WTC11 (cell line): ENCODE results near the gene IFNAR1. TPM values are rescaled to one million over a fixed set of nuclear protein-coding genes. Genes with fewer than 3 reads are reported as not detected.

Experiments
- ATAC-seq: fragments of 200-7000 bp; cut with Tn5 transposase; 2 replicates; pipeline ENCODE4 v1.10.0; 2021; ENCODE audit warnings: mild to moderate bottlenecking, moderate library complexity
- CTCF ChIA-PET: fragments of 300-600 bp; sonication (Branson Sonifier 250); formaldehyde crosslinking; loops from one replicate; lab custom pipeline; 2021; ENCODE audit warnings: antibody characterized with exemption; lab: Charles Lee
- POLR2A ChIA-PET: fragments of 350-600 bp; sonication (Branson Sonifier 250); formaldehyde crosslinking; loops from one replicate; lab custom pipeline; 2021; ENCODE audit warnings: antibody characterized with exemption; lab: Charles Lee
- DNase-seq: peaks from one replicate; pipeline ENCODE4 v3.0.0; 2021; ENCODE audit warnings: low spot score
- H3K27ac Mint-ChIP-seq: 2 replicates; pipeline ENCODE4 v1.8.0; 2021; ENCODE audit warnings: mixed read lengths
- H3K27me3 Mint-ChIP-seq: 2 replicates; pipeline ENCODE4 v1.8.0; 2021; ENCODE audit warnings: low read depth, mild to moderate bottlenecking, moderate library complexity, mixed read lengths
- H3K36me3 Mint-ChIP-seq: 2 replicates; pipeline ENCODE4 v1.8.0; 2021; ENCODE audit warnings: mixed read lengths
- H3K4me1 Mint-ChIP-seq: 2 replicates; pipeline ENCODE4 v1.8.0; 2022; ENCODE audit warnings: mixed read lengths
- H3K4me3 Mint-ChIP-seq: 2 replicates; pipeline ENCODE4 v1.8.0; 2021; ENCODE audit warnings: mild to moderate bottlenecking, moderate library complexity, mixed read lengths
- H3K9me3 Mint-ChIP-seq: 2 replicates; pipeline ENCODE4 v1.8.0; 2021; ENCODE audit warnings: mixed read lengths
- CDX4 ChIP-seq: fragments of 250-450 bp; sonication (Bioruptor Pico); IDR thresholded peaks from 2 replicates; pipeline ENCODE4 v1.9.0; 2021; ENCODE audit warnings: moderate library complexity, mild to moderate bottlenecking, inconsistent platforms, borderline replicate concordance
- ELF4 ChIP-seq: sonication (generic); formaldehyde crosslinking; IDR thresholded peaks from 2 replicates; pipeline ENCODE4 v1.8.1; 2022; ENCODE audit warnings: low read depth, mild to moderate bottlenecking, moderate library complexity, missing genetic modification reagents
- ETV6 ChIP-seq: sonication (generic); formaldehyde crosslinking; IDR thresholded peaks from 2 replicates; pipeline ENCODE4 v1.8.1; 2022; ENCODE audit warnings: mild to moderate bottlenecking, missing genetic modification reagents
- FOXP1 ChIP-seq: sonication (generic); formaldehyde crosslinking; IDR thresholded peaks from 2 replicates; pipeline ENCODE4 v1.8.0; 2022; ENCODE audit warnings: missing genetic modification reagents, mild to moderate bottlenecking, moderate library complexity, borderline replicate concordance
- GABPB1 ChIP-seq: sonication (generic); formaldehyde crosslinking; IDR thresholded peaks from 2 replicates; pipeline ENCODE4 v1.8.1; 2023; ENCODE audit warnings: mild to moderate bottlenecking, missing genetic modification reagents
- HMGA2 ChIP-seq: fragments of 250-450 bp; sonication (Bioruptor Pico); IDR thresholded peaks from 2 replicates; pipeline ENCODE4 v1.4.0; 2021; ENCODE audit warnings: mild to moderate bottlenecking, moderate library complexity
- IRF2 ChIP-seq: sonication (generic); formaldehyde crosslinking; IDR thresholded peaks from 2 replicates; pipeline ENCODE4 v1.8.0; 2022; ENCODE audit warnings: low read depth, missing genetic modification reagents, borderline replicate concordance
- JAZF1 ChIP-seq: fragments of 250-450 bp; sonication (Bioruptor Pico); IDR thresholded peaks from 2 replicates; pipeline ENCODE4 v1.9.0; 2021; ENCODE audit warnings: moderate library complexity, mild to moderate bottlenecking, inconsistent platforms
- JUN ChIP-seq: sonication (generic); formaldehyde crosslinking; IDR thresholded peaks from 2 replicates; pipeline ENCODE4 v1.8.0; 2023; ENCODE audit warnings: mild to moderate bottlenecking, missing genetic modification reagents
- MXD4 ChIP-seq: fragments of 250-450 bp; sonication (Bioruptor Pico); IDR thresholded peaks from 2 replicates; pipeline ENCODE4 v1.8.0; 2021; ENCODE audit warnings: mild to moderate bottlenecking, moderate library complexity, borderline replicate concordance
- NR2C2 ChIP-seq: sonication (generic); formaldehyde crosslinking; IDR thresholded peaks from 2 replicates; pipeline ENCODE4 v1.8.0; 2022; ENCODE audit warnings: mild to moderate bottlenecking, missing genetic modification reagents
- PREB ChIP-seq: sonication (generic); formaldehyde crosslinking; IDR thresholded peaks from 2 replicates; pipeline ENCODE4 v1.8.1; 2022; ENCODE audit warnings: mild to moderate bottlenecking, missing genetic modification reagents, moderate library complexity, borderline replicate concordance
- SMAD4 ChIP-seq: sonication (generic); formaldehyde crosslinking; IDR thresholded peaks from 2 replicates; pipeline ENCODE4 v1.8.0; 2022; ENCODE audit warnings: mild to moderate bottlenecking, missing genetic modification reagents
- STAT6 ChIP-seq: sonication (generic); formaldehyde crosslinking; conservative IDR thresholded peaks from 2 replicates; pipeline ENCODE4 v1.8.1; 2023; ENCODE audit warnings: mild to moderate bottlenecking, low read depth, missing genetic modification reagents, moderate library complexity
- TEAD1 ChIP-seq: sonication (generic); formaldehyde crosslinking; IDR thresholded peaks from 2 replicates; pipeline ENCODE4 v1.8.0; 2022; ENCODE audit warnings: mild to moderate bottlenecking, missing genetic modification reagents
- TEAD4 ChIP-seq: sonication (generic); formaldehyde crosslinking; IDR thresholded peaks from 2 replicates; pipeline ENCODE4 v1.8.0; 2022; ENCODE audit warnings: mild to moderate bottlenecking, missing genetic modification reagents
- ZBTB21 ChIP-seq: sonication (generic); formaldehyde crosslinking; IDR thresholded peaks from 2 replicates; pipeline ENCODE4 v1.8.1; 2023; ENCODE audit warnings: mild to moderate bottlenecking, missing genetic modification reagents, borderline replicate concordance
- ZNF121 ChIP-seq: sonication (generic); formaldehyde crosslinking; IDR thresholded peaks from 2 replicates; pipeline ENCODE4 v1.8.0; 2023; ENCODE audit warnings: missing genetic modification reagents
- ZNF138 ChIP-seq: sonication (generic); formaldehyde crosslinking; conservative IDR thresholded peaks from 2 replicates; pipeline ENCODE4 v1.8.1; 2022; ENCODE audit warnings: mild to moderate bottlenecking, moderate library complexity, missing genetic modification reagents
- ZNF219 ChIP-seq: sonication (generic); formaldehyde crosslinking; IDR thresholded peaks from 2 replicates; pipeline ENCODE4 v1.8.0; 2023; ENCODE audit warnings: missing genetic modification reagents, mild to moderate bottlenecking, borderline replicate concordance
- ZNF263 ChIP-seq: sonication (generic); formaldehyde crosslinking; IDR thresholded peaks from 2 replicates; pipeline ENCODE4 v1.8.1; 2022; ENCODE audit warnings: low read depth, mild to moderate bottlenecking, moderate library complexity, missing genetic modification reagents
- ZNF423 ChIP-seq: fragments of 250-450 bp; sonication (Bioruptor Pico); IDR thresholded peaks from 2 replicates; pipeline ENCODE4 v2.1.2; 2022; ENCODE audit warnings: mild to moderate bottlenecking, moderate library complexity
- total RNA-seq: library from RNA; stranded (reverse); gene quantifications from 3 replicates; pipeline ENCODE4 v1.2.3, GENCODE V29; 2021
- TF ChIP-seq, protein P1 (sequence below): sonication (generic); formaldehyde crosslinking; IDR thresholded peaks from 2 replicates; pipeline ENCODE4 v1.8.1; 2023; ENCODE audit warnings: mild to moderate bottlenecking, missing genetic modification reagents, moderate library complexity
- TF ChIP-seq, protein P2 (sequence below): sonication (generic); formaldehyde crosslinking; IDR thresholded peaks from 2 replicates; pipeline ENCODE4 v1.8.0; 2022; ENCODE audit warnings: mild to moderate bottlenecking, missing genetic modification reagents
- TF ChIP-seq, protein P3 (sequence below): fragments of 250-450 bp; sonication (Bioruptor Pico); IDR thresholded peaks from 2 replicates; pipeline ENCODE4 v2.1.2; 2022; ENCODE audit warnings: mild to moderate bottlenecking, moderate library complexity
- TF ChIP-seq, protein P4 (sequence below): fragments of 200-600 bp; IDR thresholded peaks from 2 replicates; pipeline ENCODE4 v1.8.0; 2022; ENCODE audit warnings: antibody characterized with exemption
- TF ChIP-seq, protein P5 (sequence below): sonication (generic); formaldehyde crosslinking; IDR thresholded peaks from 2 replicates; pipeline ENCODE4 v1.8.1; 2022; ENCODE audit warnings: low read depth, missing genetic modification reagents, borderline replicate concordance

IFNAR1 gene
- total RNA-seq, 1 experiment from 2014 or later = 12.2 TPM

DNA sequence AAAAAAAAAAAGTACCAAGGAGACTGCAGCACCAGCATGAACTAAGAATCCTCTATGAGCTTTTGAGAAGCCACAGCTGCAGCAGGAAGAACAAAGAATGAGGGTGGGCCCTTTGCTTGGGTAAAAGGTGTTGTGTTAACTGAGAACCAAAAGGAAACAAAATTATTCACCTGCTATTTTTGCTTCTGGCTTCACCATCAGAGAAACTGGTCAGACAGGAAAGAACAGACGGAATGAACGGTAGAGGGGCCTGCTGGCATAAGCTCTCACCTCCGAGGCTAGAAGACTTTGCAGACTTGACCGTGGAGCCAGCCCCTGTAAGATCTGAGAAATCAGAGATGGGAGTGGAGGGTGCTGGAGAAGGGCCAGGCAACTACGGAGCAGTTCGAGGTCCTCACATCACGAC is 31.0 kb upstream of the IFNAR1 start:
- Mint-ChIP-seq H3K9me3 (no peaks in the 10 kb centered on the region), H3K4me1 (no peaks in the 10 kb centered on the region; the same call in 1 of the 2 replicates), H3K27ac (no peak overlapping the region; the same call in 1 of the 2 replicates), H3K27me3 (no peaks in the 10 kb centered on the region), H3K4me3 (no peak overlapping the region), H3K36me3 (no peaks in the 10 kb centered on the region)
- ATAC-seq (no peak), DNase-seq (no peak)
- POLR2A ChIA-PET = no interaction called here
- CTCF ChIA-PET = no interaction called here
- TF ChIP-seq ZBTB21 (no peak), JAZF1 (CRISPR knock-in tag) (no peak), JUN (CRISPR knock-in tag) (no peak), FOXP1 (CRISPR knock-in tag) (no peak), TEAD1 (CRISPR knock-in tag) (no peak), SMAD4 (no peak), STAT6 (CRISPR knock-in tag) (no peak), PREB (CRISPR knock-in tag) (no peak), CDX4 (CRISPR knock-in tag) (no peak), HMGA2 (CRISPR knock-in tag) (no peak), MXD4 (CRISPR knock-in tag) (no peak), ELF4 (CRISPR knock-in tag) (no peak), ZNF138 (no peak), ZNF423 (CRISPR knock-in tag) (no peak), ETV6 (CRISPR knock-in tag) (no peak), ZNF263 (CRISPR knock-in tag) (no peak)
- TF ChIP-seq, protein P1, sequence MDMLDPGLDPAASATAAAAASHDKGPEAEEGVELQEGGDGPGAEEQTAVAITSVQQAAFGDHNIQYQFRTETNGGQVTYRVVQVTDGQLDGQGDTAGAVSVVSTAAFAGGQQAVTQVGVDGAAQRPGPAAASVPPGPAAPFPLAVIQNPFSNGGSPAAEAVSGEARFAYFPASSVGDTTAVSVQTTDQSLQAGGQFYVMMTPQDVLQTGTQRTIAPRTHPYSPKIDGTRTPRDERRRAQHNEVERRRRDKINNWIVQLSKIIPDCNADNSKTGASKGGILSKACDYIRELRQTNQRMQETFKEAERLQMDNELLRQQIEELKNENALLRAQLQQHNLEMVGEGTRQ (CRISPR knock-in tag) = no peak
- TF ChIP-seq, protein P2, sequence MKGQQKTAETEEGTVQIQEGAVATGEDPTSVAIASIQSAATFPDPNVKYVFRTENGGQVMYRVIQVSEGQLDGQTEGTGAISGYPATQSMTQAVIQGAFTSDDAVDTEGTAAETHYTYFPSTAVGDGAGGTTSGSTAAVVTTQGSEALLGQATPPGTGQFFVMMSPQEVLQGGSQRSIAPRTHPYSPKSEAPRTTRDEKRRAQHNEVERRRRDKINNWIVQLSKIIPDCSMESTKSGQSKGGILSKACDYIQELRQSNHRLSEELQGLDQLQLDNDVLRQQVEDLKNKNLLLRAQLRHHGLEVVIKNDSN (CRISPR knock-in tag) = no peak
- TF ChIP-seq, protein P3, sequence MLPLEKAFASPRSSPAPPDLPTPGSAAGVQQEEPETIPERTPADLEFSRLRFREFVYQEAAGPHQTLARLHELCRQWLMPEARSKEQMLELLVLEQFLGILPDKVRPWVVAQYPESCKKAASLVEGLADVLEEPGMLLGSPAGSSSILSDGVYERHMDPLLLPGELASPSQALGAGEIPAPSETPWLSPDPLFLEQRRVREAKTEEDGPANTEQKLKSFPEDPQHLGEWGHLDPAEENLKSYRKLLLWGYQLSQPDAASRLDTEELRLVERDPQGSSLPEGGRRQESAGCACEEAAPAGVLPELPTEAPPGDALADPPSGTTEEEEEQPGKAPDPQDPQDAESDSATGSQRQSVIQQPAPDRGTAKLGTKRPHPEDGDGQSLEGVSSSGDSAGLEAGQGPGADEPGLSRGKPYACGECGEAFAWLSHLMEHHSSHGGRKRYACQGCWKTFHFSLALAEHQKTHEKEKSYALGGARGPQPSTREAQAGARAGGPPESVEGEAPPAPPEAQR (CRISPR knock-in tag) = no peak

- no peaks in the 10 kb centered on the region for H3K27me3 Mint-ChIP-seq
- no peaks in the 10 kb centered on the region for H3K9me3 Mint-ChIP-seq
- CTCF ChIA-PET = interaction anchor here (1.2 kb wide), 1 partner anchor 1307 kb away, joined by 3 read pairs; no protein-coding TSS in a partner anchor
- POLR2A ChIA-PET = no interaction called here
- H3K36me3 Mint-ChIP-seq = no peaks in the 10 kb centered on the region
- no peak overlapping the region for H3K4me3 Mint-ChIP-seq
- no peak for ATAC-seq
- DNase-seq = no peak
- no peak overlapping the region; the same call in 1 of the 2 replicates for H3K27ac Mint-ChIP-seq
- peaks cover 8% of the 10 kb centered on the region for H3K4me1 Mint-ChIP-seq
- TF ChIP-seq TEAD4 (CRISPR knock-in tag) (no peak), NR2C2 (no peak), GABPB1 (CRISPR knock-in tag) (no peak), JAZF1 (CRISPR knock-in tag) (no peak), IRF2 (CRISPR knock-in tag) (no peak), ZNF219 (CRISPR knock-in tag) (no peak), ZNF121 (no peak)
- TF ChIP-seq, protein P4, sequence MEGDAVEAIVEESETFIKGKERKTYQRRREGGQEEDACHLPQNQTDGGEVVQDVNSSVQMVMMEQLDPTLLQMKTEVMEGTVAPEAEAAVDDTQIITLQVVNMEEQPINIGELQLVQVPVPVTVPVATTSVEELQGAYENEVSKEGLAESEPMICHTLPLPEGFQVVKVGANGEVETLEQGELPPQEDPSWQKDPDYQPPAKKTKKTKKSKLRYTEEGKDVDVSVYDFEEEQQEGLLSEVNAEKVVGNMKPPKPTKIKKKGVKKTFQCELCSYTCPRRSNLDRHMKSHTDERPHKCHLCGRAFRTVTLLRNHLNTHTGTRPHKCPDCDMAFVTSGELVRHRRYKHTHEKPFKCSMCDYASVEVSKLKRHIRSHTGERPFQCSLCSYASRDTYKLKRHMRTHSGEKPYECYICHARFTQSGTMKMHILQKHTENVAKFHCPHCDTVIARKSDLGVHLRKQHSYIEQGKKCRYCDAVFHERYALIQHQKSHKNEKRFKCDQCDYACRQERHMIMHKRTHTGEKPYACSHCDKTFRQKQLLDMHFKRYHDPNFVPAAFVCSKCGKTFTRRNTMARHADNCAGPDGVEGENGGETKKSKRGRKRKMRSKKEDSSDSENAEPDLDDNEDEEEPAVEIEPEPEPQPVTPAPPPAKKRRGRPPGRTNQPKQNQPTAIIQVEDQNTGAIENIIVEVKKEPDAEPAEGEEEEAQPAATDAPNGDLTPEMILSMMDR = no peak
- TF ChIP-seq, protein P5, sequence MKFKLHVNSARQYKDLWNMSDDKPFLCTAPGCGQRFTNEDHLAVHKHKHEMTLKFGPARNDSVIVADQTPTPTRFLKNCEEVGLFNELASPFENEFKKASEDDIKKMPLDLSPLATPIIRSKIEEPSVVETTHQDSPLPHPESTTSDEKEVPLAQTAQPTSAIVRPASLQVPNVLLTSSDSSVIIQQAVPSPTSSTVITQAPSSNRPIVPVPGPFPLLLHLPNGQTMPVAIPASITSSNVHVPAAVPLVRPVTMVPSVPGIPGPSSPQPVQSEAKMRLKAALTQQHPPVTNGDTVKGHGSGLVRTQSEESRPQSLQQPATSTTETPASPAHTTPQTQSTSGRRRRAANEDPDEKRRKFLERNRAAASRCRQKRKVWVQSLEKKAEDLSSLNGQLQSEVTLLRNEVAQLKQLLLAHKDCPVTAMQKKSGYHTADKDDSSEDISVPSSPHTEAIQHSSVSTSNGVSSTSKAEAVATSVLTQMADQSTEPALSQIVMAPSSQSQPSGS (CRISPR knock-in tag) = no peak
These were observed 28.6 kb upstream of the IFNAR1 start for GRCh38 chr21:33296156-33296555.
